ACHN (cell line): ENCODE data around the gene PLXNA2.

ENCODE experiments used
- DNase-seq: peaks from one replicate; pipeline ENCODE4 v3.0.0-alpha.2; 2015
- in situ Hi-C: cut with HindIII; loops from 2 replicates; pipeline ENCODE4 v1.10.0; 2017; ENCODE audit warnings: low sequenced_read_pairs, low pct_ligation_motif_present, low pct_unique_long_range_greater_than_20kb

The PLXNA2 gene

GRCh38 chr1:208100106-208100505, 144.1 kb downstream of the PLXNA2 start:
- in situ Hi-C loops = no loop called here
- no peak for DNase-seq

- in situ Hi-C loops = no loop called here
These were observed 145.4 kb downstream of the PLXNA2 start for GRCh38 chr1:208098773-208099172.

DNA sequence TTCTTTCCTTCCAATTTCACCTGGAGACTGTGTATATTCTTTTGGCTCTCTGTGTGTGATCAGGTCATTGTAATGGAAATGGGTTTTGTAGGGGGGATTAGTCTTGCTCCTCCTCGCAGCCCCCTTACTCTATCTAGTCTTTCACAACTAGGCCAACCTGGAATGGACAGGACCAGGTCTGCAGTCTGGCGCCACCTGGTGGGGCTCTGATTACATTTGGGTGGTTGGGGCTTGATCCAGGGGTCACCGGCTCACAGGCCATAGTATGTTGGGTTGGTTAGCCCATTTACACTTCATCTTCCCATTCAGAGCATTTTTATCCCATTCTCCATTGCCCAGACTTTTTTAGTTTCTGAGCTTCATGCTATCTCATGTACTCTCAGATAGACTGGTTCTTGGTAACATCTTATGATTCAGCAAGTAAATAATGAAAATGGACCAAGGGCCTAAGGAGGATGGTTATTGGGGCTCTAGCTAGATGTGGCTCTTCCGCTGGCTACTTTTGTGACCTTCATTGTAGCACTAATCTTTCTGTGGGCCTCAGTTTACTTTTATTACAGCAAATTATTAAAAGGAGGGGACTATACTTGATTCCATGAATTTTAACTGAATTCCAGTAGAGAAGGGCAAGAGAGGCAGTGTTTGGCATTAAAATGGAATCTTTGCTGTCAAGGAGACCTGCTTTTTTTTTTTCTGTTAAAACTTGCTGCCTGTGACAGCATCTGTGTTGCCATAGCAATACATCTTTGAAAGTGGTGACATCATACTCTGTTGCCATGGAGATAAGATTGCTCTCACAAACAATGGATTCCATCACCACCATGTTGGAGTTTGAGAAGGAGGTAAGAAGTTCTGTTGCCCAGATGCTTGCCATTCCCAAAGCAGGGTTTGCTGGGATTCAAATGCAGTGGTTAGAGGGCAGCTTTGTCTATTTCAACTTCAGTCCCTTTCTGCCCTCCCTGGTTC, 150.1 kb downstream of the PLXNA2 start:
- peak; percentile 62 for DNase-seq
- in situ Hi-C loops = no loop called here

More at GRCh38 chr1:208098773-208099172, 145.4 kb downstream of the PLXNA2 start:
- no peak for DNase-seq

DNA sequence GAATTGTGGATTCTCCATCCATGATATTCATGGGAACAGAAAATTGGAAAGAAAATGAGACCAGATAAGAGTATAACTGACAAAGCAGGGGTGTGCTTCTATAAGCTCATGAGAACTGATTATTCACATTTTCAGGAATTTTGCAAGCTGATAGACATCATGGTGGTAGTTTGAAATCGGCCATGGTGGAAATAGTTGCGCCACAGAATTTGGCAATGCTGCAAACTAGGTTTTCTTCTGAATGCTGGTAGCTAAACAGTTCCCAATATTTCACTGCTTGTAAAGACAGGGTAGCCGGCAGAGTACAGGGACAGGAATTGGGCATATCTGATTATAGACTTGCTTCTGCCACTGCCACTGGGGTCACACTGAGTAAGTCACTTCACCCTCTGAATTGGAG, 151.1 kb downstream of the PLXNA2 start:
- in situ Hi-C loops = no loop called here
- DNase-seq = no peak

GRCh38 chr1:208090388-208091301, 153.5 kb downstream of the PLXNA2 start:
- no peak for DNase-seq
- in situ Hi-C loops = no loop called here

GRCh38 chr1:208089761-208090370, 154.3 kb downstream of the PLXNA2 start:
- in situ Hi-C loops = no loop called here

DNA sequence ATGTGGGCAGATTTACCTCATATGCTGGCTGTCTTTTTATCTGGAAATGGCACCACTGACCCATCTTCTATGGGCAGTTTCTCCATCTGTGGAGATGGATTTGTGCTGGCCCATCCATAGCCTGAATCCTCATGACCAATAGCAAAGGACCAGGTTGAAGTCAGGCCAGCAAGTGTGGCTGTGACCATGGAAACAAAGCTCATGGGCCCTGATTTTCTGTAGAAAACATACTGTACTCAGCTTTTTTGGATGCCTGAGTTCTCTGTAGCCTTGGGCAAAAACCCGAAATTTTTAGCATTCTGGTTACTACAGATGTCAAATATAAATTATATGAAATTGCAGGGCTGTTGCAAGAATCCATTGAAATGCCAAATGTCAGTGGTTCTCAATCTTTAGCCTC, 155.0 kb downstream of the PLXNA2 start:
- DNase-seq = no peak
- in situ Hi-C loops = no loop called here

More at GRCh38 chr1:208089761-208090370, 154.3 kb downstream of the PLXNA2 start:
- DNase-seq = no peak

GRCh38 chr1:208088319-208088718, 155.9 kb downstream of the PLXNA2 start:
- DNase-seq = no peak
- in situ Hi-C loops = no loop called here

DNA sequence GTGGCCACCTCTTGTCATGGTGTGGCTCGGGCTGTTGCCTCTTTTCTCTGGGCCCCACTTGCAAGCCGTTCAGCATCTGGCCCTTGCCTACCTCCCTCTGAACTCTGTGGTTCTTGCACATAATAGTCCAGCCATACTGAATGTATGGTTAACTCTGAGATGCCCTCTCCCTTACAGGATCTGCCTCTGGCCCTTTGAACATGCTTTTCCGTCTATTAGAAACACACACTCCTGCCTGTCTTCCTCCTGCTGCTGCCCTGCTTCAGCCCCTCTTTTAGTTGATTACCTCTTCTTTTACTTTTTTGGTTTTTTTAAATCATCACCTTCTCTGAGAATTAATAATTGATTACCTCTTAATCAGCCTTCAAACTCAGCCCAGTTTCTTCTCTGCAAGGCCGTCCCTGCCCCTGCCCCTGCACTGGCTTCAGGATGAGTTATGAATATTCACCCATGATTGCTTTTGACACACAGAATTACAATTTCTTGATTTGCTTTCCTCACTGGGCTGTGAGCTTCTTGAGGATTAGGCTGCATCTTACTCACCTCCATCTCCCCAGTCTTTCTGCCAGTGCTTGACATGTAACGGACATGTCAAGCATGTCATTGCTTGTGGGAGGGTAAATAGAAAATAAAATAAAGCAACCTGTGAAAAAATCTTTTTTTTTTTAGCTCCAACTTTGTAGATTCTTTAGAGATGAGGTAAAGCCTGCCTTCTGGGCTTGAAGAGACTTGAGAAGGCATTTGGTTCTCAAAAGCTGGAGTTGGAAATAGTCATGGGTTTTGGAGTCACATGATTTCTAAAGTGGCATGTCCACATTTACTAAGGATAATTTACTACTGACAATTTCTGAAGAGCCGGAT, 158.3 kb downstream of the PLXNA2 start:
- in situ Hi-C loops = no loop called here
- DNase-seq = peak; percentile 9

- in situ Hi-C loops = no loop called here
- no peak for DNase-seq
These were observed 159.4 kb downstream of the PLXNA2 start for GRCh38 chr1:208084764-208085163.

DNA sequence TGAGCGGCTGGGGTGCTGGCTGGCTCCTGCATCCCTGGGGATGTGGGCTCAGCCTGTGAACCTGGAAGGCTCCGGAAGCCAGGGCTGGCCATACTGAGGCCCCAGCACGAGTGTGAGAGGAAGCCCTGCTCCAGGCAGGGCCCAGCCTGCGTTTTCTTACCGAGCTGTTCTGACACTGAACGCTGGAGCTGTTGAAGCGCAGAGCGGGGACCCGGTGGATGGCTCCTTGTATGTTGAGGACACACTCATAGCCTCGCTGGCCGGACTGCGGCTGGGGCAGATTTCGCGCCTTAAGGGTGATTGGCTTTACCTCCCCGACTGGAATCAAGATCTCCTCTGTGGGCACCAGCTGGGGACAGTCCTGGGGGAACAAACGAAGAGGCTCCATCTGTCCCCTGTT, 160.0 kb downstream of the PLXNA2 start:
- DNase-seq = no peak
- in situ Hi-C loops = no loop called here

DNA sequence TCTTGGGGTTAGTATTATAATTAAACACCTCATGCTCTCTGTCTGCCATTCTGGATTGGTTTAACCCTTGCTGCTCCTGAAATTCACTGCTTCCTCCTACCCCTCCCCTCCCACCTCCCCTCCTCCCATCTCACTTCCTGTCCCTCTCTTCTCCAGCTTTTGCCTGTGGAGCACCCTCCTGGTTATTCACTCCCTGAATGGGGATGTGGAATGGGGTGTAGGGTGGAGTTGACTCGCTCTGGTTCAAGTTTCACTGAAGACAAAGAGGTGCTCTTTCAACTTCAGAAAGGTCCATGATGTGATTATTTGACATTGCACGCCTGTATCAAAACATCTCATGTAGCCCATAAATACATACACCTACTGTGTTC, 160.5 kb downstream of the PLXNA2 start:
- in situ Hi-C loops = no loop called here
- no peak for DNase-seq

GRCh38 chr1:208083016-208083714, 161.0 kb downstream of the PLXNA2 start:
- no peak for DNase-seq
- in situ Hi-C loops = no loop called here

- no peak for DNase-seq
- in situ Hi-C loops = no loop called here
These were observed 162.2 kb downstream of the PLXNA2 start for GRCh38 chr1:208081972-208082371.

GRCh38 chr1:208080396-208081286, 163.5 kb downstream of the PLXNA2 start:
- in situ Hi-C loops = no loop called here

GRCh38 chr1:208079161-208079560, 165.0 kb downstream of the PLXNA2 start:
- in situ Hi-C loops = no loop called here
- DNase-seq = no peak

More at GRCh38 chr1:208080396-208081286, 163.5 kb downstream of the PLXNA2 start:
- no peak for DNase-seq

GRCh38 chr1:208078752-208079151, 165.4 kb downstream of the PLXNA2 start:
- in situ Hi-C loops = no loop called here
- no peak for DNase-seq
